ENCODE data around the gene SLC43A2. TPM values are rescaled to one million over a fixed set of nuclear protein-coding genes. Genes with fewer than 3 reads are reported as not detected.
"Not testable (repeated sequence)": the region's sequence is repeated elsewhere in the genome, so short reads cannot be mapped to it uniquely, and the experiment has no call there.

Gene SLC43A2
- total RNA-seq, 2 donors from 2014 or later, result 21.1 to 21.9 TPM

DNA sequence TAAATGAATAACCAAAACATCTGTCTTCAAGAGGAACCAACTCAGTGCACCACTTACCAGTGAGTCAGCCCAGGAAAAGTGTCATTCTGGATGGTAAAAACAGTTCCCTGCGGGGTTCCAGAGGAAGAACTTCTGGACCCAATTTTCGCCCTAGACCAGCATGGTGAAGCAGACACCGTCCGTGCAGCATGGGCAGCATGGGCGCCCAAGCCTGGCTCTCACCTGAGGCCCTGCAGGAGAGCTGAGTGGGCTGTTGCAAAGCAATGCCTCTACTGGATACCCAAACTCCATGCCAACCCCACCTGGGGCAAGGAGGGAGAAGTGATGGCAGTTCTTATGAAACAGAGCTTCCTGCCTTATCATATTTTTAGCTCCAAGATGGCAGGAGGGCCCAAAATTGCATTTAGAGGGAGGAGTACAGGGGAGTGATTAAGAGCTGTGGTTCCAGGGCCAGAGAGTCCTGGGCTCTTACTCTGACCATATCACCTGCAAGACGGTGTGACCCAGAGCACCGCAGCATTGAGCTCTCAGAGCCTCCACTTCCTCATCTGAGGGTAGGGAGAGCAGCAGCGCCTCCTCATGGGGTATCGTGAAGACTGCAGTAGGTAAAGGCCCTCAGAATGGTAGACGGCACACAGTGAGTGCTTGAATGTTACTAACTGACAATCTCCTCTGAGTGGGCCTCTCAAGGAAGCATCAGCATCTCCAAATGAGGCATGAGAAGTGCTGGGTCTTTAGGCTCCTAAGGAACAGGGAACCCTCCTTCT is 95.6 kb downstream of the SLC43A2 start:
- TF ChIP-seq, protein P1, sequence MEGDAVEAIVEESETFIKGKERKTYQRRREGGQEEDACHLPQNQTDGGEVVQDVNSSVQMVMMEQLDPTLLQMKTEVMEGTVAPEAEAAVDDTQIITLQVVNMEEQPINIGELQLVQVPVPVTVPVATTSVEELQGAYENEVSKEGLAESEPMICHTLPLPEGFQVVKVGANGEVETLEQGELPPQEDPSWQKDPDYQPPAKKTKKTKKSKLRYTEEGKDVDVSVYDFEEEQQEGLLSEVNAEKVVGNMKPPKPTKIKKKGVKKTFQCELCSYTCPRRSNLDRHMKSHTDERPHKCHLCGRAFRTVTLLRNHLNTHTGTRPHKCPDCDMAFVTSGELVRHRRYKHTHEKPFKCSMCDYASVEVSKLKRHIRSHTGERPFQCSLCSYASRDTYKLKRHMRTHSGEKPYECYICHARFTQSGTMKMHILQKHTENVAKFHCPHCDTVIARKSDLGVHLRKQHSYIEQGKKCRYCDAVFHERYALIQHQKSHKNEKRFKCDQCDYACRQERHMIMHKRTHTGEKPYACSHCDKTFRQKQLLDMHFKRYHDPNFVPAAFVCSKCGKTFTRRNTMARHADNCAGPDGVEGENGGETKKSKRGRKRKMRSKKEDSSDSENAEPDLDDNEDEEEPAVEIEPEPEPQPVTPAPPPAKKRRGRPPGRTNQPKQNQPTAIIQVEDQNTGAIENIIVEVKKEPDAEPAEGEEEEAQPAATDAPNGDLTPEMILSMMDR (IDR thresholded peaks at IDR 0.05), result no peak
- no peak for ATAC-seq (ENCODE audit: insufficient number of reproducible peaks, low FRiP score, low read depth)
- H3K4me1 ChIP-seq (ENCODE audit: control insufficient read depth in 1 of 2, low read depth in 2 of 2), result no peaks in the 10 kb centered on the region

DNA sequence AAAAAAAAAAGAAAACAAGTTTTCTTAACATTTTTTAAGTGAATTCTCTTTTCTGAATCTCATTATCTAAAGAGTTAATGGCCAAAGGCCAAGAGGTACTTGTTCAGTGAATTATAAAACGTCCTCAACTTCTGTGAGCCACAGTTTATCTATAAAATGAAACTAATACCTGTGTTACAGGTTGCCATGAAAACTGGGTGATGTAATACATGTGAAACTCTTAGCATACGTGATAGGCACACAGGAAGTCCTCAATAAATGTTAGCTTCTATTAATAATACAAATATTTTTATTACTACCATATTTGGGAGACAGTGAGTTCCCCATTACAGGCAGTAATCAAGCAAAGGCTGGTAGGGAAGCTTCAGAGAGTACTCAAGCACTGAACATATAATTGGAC is 98.8 kb downstream of the SLC43A2 start:
- DNase-seq (ENCODE audit: low spot score), result no peak
- ATAC-seq (ENCODE audit: insufficient number of reproducible peaks, low FRiP score, low read depth), result no peak
- Histone ChIP-seq H3K27ac (no peak overlapping the region), H3K9me3 (no peaks in the 10 kb centered on the region), H3K27me3 (replicated peaks; ENCODE audit: insufficient read depth) (no peaks in the 10 kb centered on the region), H3K36me3 (peaks cover 32% of the 10 kb centered on the region), H3K4me1 (ENCODE audit: control insufficient read depth in 1 of 2, low read depth in 2 of 2) (no peaks in the 10 kb centered on the region), H3K4me3 (no peak overlapping the region)
- TF ChIP-seq, protein P1 (IDR thresholded peaks at IDR 0.05), result no peak

More for the DNA sequence above, 95.6 kb downstream of the SLC43A2 start:
- no peak for DNase-seq (ENCODE audit: low spot score)
- H3K27me3 ChIP-seq (replicated peaks; ENCODE audit: insufficient read depth), result no peaks in the 10 kb centered on the region
- peaks cover 33% of the 10 kb centered on the region for H3K36me3 ChIP-seq
- no peak overlapping the region for H3K4me3 ChIP-seq
- H3K9me3 ChIP-seq, result no peaks in the 10 kb centered on the region
- no peak overlapping the region for H3K27ac ChIP-seq

DNA sequence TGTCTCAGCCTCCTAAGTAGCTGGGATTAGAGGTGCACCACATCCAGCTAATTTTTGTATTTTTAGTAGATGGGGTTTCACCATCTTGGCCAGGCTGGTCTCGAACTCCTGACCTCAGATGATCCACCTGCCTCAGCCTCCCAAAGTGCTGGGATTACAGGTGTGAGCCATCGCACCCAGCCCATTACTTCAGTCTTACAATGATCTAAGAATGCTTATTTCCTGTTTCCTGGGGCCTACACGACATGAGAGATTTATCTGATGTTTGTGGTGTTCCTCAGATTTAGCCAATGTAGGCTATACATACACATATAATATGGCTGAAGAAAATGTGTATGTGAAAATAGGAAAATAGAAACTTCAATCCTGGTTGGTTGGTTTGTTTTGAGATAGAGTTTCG is 101.8 kb downstream of the SLC43A2 start:
- ATAC-seq (ENCODE audit: insufficient number of reproducible peaks, low FRiP score, low read depth); H3K9me3 ChIP-seq; H3K27ac ChIP-seq; H3K27me3 ChIP-seq (replicated peaks; ENCODE audit: insufficient read depth); H3K4me3 ChIP-seq; H3K4me1 ChIP-seq (ENCODE audit: control insufficient read depth in 1 of 2, low read depth in 2 of 2); DNase-seq (ENCODE audit: low spot score): not testable (repeated sequence)
- H3K36me3 ChIP-seq, result peaks cover 20% of the 10 kb centered on the region

DNA sequence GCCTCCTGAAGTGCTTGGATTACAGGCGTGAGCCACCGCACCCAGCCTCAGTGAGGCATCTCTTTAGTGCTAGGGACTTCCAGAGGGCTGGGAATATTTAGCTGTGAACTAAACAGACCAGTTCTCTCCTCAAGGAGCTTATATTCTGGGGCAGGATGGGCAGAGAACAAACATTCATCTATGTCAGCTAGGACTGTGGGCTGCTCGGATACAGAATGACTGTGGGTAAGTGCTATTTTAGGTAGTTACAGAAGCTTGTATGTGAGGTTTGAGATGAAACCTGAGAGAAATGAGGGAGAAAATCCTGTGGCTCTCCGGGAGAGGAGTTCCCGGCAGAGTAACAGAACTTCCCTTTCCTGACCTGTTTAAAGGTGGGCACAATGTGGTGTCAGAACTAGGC is 106.0 kb downstream of the SLC43A2 start:
- ATAC-seq (ENCODE audit: insufficient number of reproducible peaks, low FRiP score, low read depth), result no peak
- Histone ChIP-seq H3K36me3 (peaks cover 23% of the 10 kb centered on the region), H3K27me3 (replicated peaks; ENCODE audit: insufficient read depth) (no peaks in the 10 kb centered on the region), H3K9me3 (no peaks in the 10 kb centered on the region), H3K4me3 (no peak overlapping the region), H3K27ac (no peak overlapping the region), H3K4me1 (ENCODE audit: control insufficient read depth in 1 of 2, low read depth in 2 of 2) (peaks cover 0 to 2% of the 10 kb centered on the region in 2 donors)
- no peak for DNase-seq (ENCODE audit: low spot score)
- TF ChIP-seq, protein P1 (IDR thresholded peaks at IDR 0.05), result no peak

DNA sequence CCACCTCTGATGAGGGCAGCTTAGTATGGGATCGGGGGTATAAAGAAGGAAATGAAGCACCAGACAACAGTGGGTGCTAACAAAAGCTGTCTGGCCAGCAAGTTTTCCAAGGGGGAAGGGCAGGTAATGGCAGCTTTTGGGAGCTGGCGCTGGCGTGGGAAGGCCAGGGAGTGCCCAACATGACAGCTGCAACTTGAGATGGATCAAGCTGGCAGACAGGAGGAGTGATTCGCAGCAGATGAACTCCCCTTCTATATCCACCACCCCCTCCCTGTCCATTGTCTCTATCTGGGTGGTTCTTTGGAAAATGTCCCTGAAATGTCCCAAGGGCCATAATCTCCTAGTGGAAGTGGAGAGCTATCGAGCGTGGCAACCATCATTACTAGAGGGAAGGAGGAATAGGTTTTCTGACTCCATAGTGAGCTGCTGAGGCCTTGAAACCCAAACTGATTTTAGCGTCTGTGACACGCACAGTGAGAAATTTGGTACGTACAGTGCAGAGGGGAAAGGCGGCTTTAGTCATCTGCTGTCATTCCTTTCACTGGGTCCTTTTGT is 107.5 kb downstream of the SLC43A2 start:
- Histone ChIP-seq H3K4me1 (ENCODE audit: control insufficient read depth in 1 of 2, low read depth in 2 of 2) (peaks cover 0 to 8% of the 10 kb centered on the region in 2 donors), H3K36me3 (peaks cover 23% of the 10 kb centered on the region), H3K9me3 (no peaks in the 10 kb centered on the region), H3K27ac (no peak overlapping the region), H3K27me3 (replicated peaks; ENCODE audit: insufficient read depth) (no peaks in the 10 kb centered on the region), H3K4me3 (no peak overlapping the region)
- DNase-seq (ENCODE audit: low spot score) (no peak), ATAC-seq (ENCODE audit: insufficient number of reproducible peaks, low FRiP score, low read depth) (no peak)
- TF ChIP-seq, protein P1 (IDR thresholded peaks at IDR 0.05), result no peak
